AG04450 (cell line): ENCODE results near the gene TNFRSF1B. TPM values are rescaled to one million over a fixed set of nuclear protein-coding genes. Genes with fewer than 3 reads are reported as not detected.

Experiments used
- CTCF ChIA-PET: fragments of 300-600, 350-600 bp; formaldehyde crosslinking; extraction: SDS; loops from one replicate; lab custom pipeline; 2022; ENCODE audit warnings: antibody characterized with exemption, inconsistent platforms; lab: Charles Lee
- POLR2A ChIA-PET: fragments of 350-600 bp; formaldehyde crosslinking; extraction: SDS; loops from one replicate; lab custom pipeline; 2021; ENCODE audit warnings: antibody characterized with exemption, inconsistent platforms; lab: Yijun Ruan, JAX
- DNase-seq: peaks from one replicate; pipeline ENCODE4 v3.0.0-alpha.2; 2011; ENCODE audit warnings: low read depth, low spot score
- H3K27ac ChIP-seq: one replicate; pipeline ENCODE4 v1.5.1; 2012; ENCODE audit warnings: low read depth, low read length, control low read depth
- H3K27me3 ChIP-seq: one replicate; pipeline ENCODE4 v1.6.0; 2012; ENCODE audit warnings: low read length; ENCODE audit not compliant: control insufficient read depth, insufficient read depth
- H3K4me3 ChIP-seq: 2 replicates; pipeline ENCODE4 v1.5.1; 2011; ENCODE audit warnings: mild to moderate bottlenecking, low read depth, low read length, control low read depth
- H3K9me3 ChIP-seq: 2 replicates; pipeline ENCODE4 v1.5.1; 2012; ENCODE audit warnings: low read length; ENCODE audit not compliant: control insufficient read depth, insufficient read depth
- polyA plus RNA-seq: library from polyadenylated mRNA; depleted of rRNA; stranded (reverse); fragments of >200 nt; gene quantifications from 2 replicates; pipeline ENCODE4 v1.2.3, GENCODE V29; 2011
- TF ChIP-seq, protein P1 (sequence below): IDR thresholded peaks from 2 replicates; pipeline ENCODE4 v1.5.1; 2011; ENCODE audit warnings: low read depth, low read length, control low read depth, inconsistent platforms

TNFRSF1B gene
- polyA plus RNA-seq, 1 experiment = 5.9 TPM

- CTCF ChIA-PET = interaction anchor here (5.9 kb wide), 1 partner anchor 62 kb away, joined by 59 read pairs; no protein-coding TSS in a partner anchor
- TF ChIP-seq, protein P1, sequence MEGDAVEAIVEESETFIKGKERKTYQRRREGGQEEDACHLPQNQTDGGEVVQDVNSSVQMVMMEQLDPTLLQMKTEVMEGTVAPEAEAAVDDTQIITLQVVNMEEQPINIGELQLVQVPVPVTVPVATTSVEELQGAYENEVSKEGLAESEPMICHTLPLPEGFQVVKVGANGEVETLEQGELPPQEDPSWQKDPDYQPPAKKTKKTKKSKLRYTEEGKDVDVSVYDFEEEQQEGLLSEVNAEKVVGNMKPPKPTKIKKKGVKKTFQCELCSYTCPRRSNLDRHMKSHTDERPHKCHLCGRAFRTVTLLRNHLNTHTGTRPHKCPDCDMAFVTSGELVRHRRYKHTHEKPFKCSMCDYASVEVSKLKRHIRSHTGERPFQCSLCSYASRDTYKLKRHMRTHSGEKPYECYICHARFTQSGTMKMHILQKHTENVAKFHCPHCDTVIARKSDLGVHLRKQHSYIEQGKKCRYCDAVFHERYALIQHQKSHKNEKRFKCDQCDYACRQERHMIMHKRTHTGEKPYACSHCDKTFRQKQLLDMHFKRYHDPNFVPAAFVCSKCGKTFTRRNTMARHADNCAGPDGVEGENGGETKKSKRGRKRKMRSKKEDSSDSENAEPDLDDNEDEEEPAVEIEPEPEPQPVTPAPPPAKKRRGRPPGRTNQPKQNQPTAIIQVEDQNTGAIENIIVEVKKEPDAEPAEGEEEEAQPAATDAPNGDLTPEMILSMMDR = no peak
- H3K4me3 ChIP-seq = no peak overlapping the region
- H3K27me3 ChIP-seq = no peaks in the 10 kb centered on the region
- POLR2A ChIA-PET = no interaction called here
- no peak for DNase-seq
- H3K9me3 ChIP-seq = no peaks in the 10 kb centered on the region; the same call in 1 of the 2 replicates
- no peak overlapping the region for H3K27ac ChIP-seq
These were observed 19.8 kb downstream of the TNFRSF1B start for GRCh38 chr1:12186679-12186985.

- no peak for DNase-seq
- H3K27ac ChIP-seq = no peak overlapping the region
- POLR2A ChIA-PET = no interaction called here
- H3K4me3 ChIP-seq = no peak overlapping the region
- H3K9me3 ChIP-seq = no peaks in the 10 kb centered on the region; the same call in 1 of the 2 replicates
- TF ChIP-seq, protein P1 = no peak
- H3K27me3 ChIP-seq = no peaks in the 10 kb centered on the region
- CTCF ChIA-PET = interaction anchor here (1.1 to 1.6 kb wide), 2 partner anchors 10 to 64 kb away, joined by 3 to 9 read pairs; no protein-coding TSS in a partner anchor
These were observed 21.3 kb downstream of the TNFRSF1B start for GRCh38 chr1:12188115-12188514.

- no peaks in the 10 kb centered on the region for H3K27me3 ChIP-seq
- ChIA-PET CTCF (interaction anchor here (1.1 to 1.6 kb wide), 2 partner anchors 11 to 64 kb away, joined by 3 to 9 read pairs; no protein-coding TSS in a partner anchor), POLR2A (no interaction called here)
- no peaks in the 10 kb centered on the region; the same call in 1 of the 2 replicates for H3K9me3 ChIP-seq
- no peak overlapping the region for H3K27ac ChIP-seq
- no peak overlapping the region for H3K4me3 ChIP-seq
- DNase-seq = no peak
- TF ChIP-seq, protein P1 = no peak
These were observed 22.0 kb downstream of the TNFRSF1B start for GRCh38 chr1:12188657-12189327.

GRCh38 chr1:12189328-12189682 lies 22.5 kb downstream of the TNFRSF1B start:
- ChIA-PET CTCF (no interaction called here), POLR2A (no interaction called here)
- no peak overlapping the region for H3K27ac ChIP-seq
- DNase-seq = no peak
- H3K27me3 ChIP-seq = no peaks in the 10 kb centered on the region
- no peaks in the 10 kb centered on the region; the same call in 1 of the 2 replicates for H3K9me3 ChIP-seq
- no peak overlapping the region for H3K4me3 ChIP-seq
- TF ChIP-seq, protein P1 = no peak

- no peak for DNase-seq
- ChIA-PET POLR2A (no interaction called here), CTCF (interaction anchor here (0.6 to 1.4 kb wide), 2 partner anchors 32 to 67 kb away, joined by 4 to 6 read pairs; no protein-coding TSS in a partner anchor)
- H3K4me3 ChIP-seq = no peak overlapping the region
- no peaks in the 10 kb centered on the region for H3K9me3 ChIP-seq
- TF ChIP-seq, protein P1 = no peak
- H3K27me3 ChIP-seq = no peaks in the 10 kb centered on the region
- no peak overlapping the region for H3K27ac ChIP-seq
These were observed 24.6 kb downstream of the TNFRSF1B start for GRCh38 chr1:12191242-12192032.
